Smooth muscle cell of the brain vasculature (primary cell): Measurements from ENCODE around the gene MGA.

Experiments used
- DNase-seq: peaks from one replicate; pipeline ENCODE4 v3.0.0-alpha.2; 2012; ENCODE audit warnings: low read depth, low spot score

MGA gene

GRCh38 chr15:41660235-41661077, at the start of gene MGA:
Gene MGA (plus strand): TSS chr15:41660405.
- DNase-seq = peak; percentile 72

GRCh38 chr15:41620536-41621199, 39.5 kb upstream of the MGA start:
- DNase-seq = no peak

GRCh38 chr15:41621200-41622193, 38.7 kb upstream of the MGA start:
- DNase-seq = peak; percentile 41

- no peak for DNase-seq
These were observed 37.3 kb upstream of the MGA start for GRCh38 chr15:41622901-41623300.

GRCh38 chr15:41627203-41627602, 33.0 kb upstream of the MGA start:
- no peak for DNase-seq

GRCh38 chr15:41629463-41629862, 30.7 kb upstream of the MGA start:
- DNase-seq = no peak

GRCh38 chr15:41629883-41630282, 30.3 kb upstream of the MGA start:
- DNase-seq = no peak

GRCh38 chr15:41630616-41631217, 29.5 kb upstream of the MGA start:
- DNase-seq = no peak

GRCh38 chr15:41631880-41632470, 28.2 kb upstream of the MGA start:
- DNase-seq = no peak

- no peak for DNase-seq
These were observed 26.6 kb upstream of the MGA start for GRCh38 chr15:41633609-41634008.

- DNase-seq = no peak
These were observed 26.1 kb upstream of the MGA start for GRCh38 chr15:41634072-41634626.

GRCh38 chr15:41637086-41637485, 23.1 kb upstream of the MGA start:
- no peak for DNase-seq

GRCh38 chr15:41640985-41641384, 19.2 kb upstream of the MGA start:
- DNase-seq = no peak

GRCh38 chr15:41647262-41647661, 12.9 kb upstream of the MGA start:
- no peak for DNase-seq

GRCh38 chr15:41648097-41648496, 12.1 kb upstream of the MGA start:
- no peak for DNase-seq

GRCh38 chr15:41648770-41649169, 11.4 kb upstream of the MGA start:
- DNase-seq = no peak

- no peak for DNase-seq
These were observed 9.4 kb upstream of the MGA start for GRCh38 chr15:41650806-41651205.

GRCh38 chr15:41651373-41651772, 8.8 kb upstream of the MGA start:
- DNase-seq = no peak

GRCh38 chr15:41653760-41654159, 6.4 kb upstream of the MGA start:
- no peak for DNase-seq

- no peak for DNase-seq
These were observed 4.5 kb upstream of the MGA start for GRCh38 chr15:41655716-41656115.

- DNase-seq = no peak
These were observed 4.0 kb upstream of the MGA start for GRCh38 chr15:41656188-41656587.
